ENCODE data around the gene GPRIN3.

The GPRIN3 gene

DNA sequence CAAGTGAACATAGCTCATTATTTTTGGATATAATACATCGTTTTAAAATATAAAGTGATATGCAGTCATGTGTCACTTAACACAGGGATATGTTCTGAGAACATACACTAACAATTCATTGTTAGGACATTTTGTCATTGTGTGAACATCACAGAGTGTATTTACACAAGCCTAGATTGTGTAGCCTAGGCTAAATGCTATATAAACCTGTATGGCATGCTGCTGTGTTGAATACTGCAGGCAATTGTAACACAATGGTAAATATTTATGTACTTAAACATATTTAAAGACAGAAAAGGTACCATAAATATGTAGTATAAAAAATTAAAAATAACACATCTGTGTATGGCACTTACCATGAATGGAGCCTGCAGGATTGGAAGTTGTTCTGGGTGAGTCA, 44.9 kb upstream of the GPRIN3 start:
- no peaks in the 10 kb centered on the region for H3K27me3 ChIP-seq (ENCODE audit: insufficient read depth, poor library complexity, severe bottlenecking)
- DNase-seq (ENCODE audit: low read depth in 1 of 2, low spot score in 1 of 2) = no peak
- no peak overlapping the region for H3K27ac ChIP-seq (replicated peaks)
- TF ChIP-seq, protein P1, sequence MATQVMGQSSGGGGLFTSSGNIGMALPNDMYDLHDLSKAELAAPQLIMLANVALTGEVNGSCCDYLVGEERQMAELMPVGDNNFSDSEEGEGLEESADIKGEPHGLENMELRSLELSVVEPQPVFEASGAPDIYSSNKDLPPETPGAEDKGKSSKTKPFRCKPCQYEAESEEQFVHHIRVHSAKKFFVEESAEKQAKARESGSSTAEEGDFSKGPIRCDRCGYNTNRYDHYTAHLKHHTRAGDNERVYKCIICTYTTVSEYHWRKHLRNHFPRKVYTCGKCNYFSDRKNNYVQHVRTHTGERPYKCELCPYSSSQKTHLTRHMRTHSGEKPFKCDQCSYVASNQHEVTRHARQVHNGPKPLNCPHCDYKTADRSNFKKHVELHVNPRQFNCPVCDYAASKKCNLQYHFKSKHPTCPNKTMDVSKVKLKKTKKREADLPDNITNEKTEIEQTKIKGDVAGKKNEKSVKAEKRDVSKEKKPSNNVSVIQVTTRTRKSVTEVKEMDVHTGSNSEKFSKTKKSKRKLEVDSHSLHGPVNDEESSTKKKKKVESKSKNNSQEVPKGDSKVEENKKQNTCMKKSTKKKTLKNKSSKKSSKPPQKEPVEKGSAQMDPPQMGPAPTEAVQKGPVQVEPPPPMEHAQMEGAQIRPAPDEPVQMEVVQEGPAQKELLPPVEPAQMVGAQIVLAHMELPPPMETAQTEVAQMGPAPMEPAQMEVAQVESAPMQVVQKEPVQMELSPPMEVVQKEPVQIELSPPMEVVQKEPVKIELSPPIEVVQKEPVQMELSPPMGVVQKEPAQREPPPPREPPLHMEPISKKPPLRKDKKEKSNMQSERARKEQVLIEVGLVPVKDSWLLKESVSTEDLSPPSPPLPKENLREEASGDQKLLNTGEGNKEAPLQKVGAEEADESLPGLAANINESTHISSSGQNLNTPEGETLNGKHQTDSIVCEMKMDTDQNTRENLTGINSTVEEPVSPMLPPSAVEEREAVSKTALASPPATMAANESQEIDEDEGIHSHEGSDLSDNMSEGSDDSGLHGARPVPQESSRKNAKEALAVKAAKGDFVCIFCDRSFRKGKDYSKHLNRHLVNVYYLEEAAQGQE (IDR thresholded peaks at IDR 0.05; ENCODE audit: insufficient replicate concordance, low read depth) = no peak
- TF ChIP-seq POLR2AphosphoS5 (IDR thresholded peaks at IDR 0.05; ENCODE audit: low read depth) (no peak), SPI1 (IDR thresholded peaks at IDR 0.05; ENCODE audit: borderline replicate concordance, low read depth) (no peak), GABPA (IDR thresholded peaks at IDR 0.05; ENCODE audit: low read depth) (no peak)
- TF ChIP-seq, protein P2, sequence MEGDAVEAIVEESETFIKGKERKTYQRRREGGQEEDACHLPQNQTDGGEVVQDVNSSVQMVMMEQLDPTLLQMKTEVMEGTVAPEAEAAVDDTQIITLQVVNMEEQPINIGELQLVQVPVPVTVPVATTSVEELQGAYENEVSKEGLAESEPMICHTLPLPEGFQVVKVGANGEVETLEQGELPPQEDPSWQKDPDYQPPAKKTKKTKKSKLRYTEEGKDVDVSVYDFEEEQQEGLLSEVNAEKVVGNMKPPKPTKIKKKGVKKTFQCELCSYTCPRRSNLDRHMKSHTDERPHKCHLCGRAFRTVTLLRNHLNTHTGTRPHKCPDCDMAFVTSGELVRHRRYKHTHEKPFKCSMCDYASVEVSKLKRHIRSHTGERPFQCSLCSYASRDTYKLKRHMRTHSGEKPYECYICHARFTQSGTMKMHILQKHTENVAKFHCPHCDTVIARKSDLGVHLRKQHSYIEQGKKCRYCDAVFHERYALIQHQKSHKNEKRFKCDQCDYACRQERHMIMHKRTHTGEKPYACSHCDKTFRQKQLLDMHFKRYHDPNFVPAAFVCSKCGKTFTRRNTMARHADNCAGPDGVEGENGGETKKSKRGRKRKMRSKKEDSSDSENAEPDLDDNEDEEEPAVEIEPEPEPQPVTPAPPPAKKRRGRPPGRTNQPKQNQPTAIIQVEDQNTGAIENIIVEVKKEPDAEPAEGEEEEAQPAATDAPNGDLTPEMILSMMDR (IDR thresholded peaks at IDR 0.05; ENCODE audit: insufficient read depth, low read length) = no peak
- no peak overlapping the region for H3K4me3 ChIP-seq (replicated peaks; ENCODE audit: insufficient read depth, low read length)

DNA sequence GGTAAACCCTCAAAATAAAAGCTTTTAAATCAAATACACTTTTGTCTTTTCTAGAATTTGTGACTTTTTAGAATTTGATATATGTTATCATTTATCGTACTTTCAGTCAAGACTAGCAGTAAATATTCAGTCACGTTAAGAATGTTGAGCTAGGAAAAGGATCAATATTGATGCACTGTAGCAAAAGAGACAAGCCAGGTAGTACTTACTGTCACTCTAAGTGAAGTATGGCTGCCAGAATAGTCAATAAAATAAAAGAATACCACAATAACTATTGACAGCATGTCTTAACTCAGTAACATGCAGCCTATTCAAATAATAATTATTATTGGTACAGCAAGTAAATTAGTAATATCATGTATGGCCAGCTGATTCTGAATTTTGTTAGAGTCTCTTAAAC, 43.6 kb upstream of the GPRIN3 start:
- H3K4me3 ChIP-seq (replicated peaks; ENCODE audit: insufficient read depth, low read length) = no peak overlapping the region
- no peaks in the 10 kb centered on the region for H3K27me3 ChIP-seq (ENCODE audit: insufficient read depth, poor library complexity, severe bottlenecking)
- TF ChIP-seq, protein P2 (IDR thresholded peaks at IDR 0.05; ENCODE audit: insufficient read depth, low read length) = no peak
- no peak for TF ChIP-seq POLR2AphosphoS5 (IDR thresholded peaks at IDR 0.05; ENCODE audit: low read depth)
- no peak for DNase-seq (ENCODE audit: low read depth in 1 of 2, low spot score in 1 of 2)
- no peak overlapping the region for H3K27ac ChIP-seq (replicated peaks)

DNA sequence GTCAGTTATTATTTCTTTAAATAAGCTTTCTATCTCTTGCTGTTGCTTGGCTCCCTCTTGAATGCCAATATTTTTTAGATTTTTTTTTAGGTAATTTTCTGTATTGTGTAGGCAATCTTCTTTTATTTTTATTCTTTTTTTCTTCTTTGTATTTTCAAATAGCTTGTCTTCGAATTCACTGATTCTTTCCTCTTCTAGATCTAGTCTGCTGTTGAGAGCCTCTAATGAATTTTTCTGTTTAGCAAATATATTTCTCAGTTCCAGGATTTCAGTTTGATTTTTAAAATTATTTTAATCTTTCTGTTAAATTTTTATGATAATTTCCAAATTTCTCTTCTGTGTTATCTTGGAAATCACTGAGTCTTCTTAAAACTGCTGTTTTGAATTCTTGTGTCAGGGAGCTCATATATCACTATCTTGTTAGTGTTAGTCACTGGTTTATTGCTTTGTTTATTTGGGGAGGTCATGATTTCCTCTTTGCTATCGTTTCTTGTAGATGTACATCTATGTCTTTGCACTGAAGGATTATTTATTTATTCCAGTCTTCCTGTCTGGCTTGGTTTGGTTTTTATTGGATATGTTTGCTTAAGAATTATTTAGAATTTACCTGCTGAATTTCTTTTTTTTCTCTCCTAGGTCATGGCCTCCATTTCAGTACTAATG, 39.9 kb upstream of the GPRIN3 start:
- Histone ChIP-seq H3K27me3 (ENCODE audit: insufficient read depth, poor library complexity, severe bottlenecking) (no peaks in the 10 kb centered on the region), H3K27ac (replicated peaks) (no peak overlapping the region), H3K4me3 (replicated peaks; ENCODE audit: insufficient read depth, low read length) (no peak overlapping the region)
- TF ChIP-seq GABPA (IDR thresholded peaks at IDR 0.05; ENCODE audit: low read depth) (no peak), POLR2AphosphoS5 (IDR thresholded peaks at IDR 0.05; ENCODE audit: low read depth) (no peak)
- TF ChIP-seq, protein P2 (IDR thresholded peaks at IDR 0.05; ENCODE audit: insufficient read depth, low read length) = no peak
- DNase-seq (ENCODE audit: low read depth in 1 of 2, low spot score in 1 of 2) = no peak

DNA sequence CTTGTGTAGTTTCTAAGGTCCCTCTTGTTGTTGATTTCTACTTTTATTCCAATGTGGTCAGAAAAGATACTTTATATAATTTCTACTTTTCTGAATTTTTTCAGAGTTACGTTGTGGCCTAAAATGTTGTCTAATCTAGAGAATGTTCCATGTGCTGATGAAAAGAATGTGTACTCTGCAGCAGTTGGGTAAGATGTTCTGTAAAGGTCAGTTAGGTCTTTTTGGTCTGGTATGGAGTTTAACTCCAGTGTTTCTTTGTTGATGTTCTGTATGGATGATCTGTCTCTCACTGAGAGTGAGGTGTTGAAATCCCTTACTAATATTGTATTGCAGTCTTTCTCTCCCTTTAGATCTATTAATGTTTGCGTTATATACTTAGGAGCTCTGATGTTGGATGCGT, 37.0 kb upstream of the GPRIN3 start:
- Histone ChIP-seq H3K4me3 (replicated peaks; ENCODE audit: insufficient read depth, low read length) (no peak overlapping the region), H3K27ac (replicated peaks) (no peak overlapping the region), H3K27me3 (ENCODE audit: insufficient read depth, poor library complexity, severe bottlenecking) (no peaks in the 10 kb centered on the region)
- no peak for DNase-seq (ENCODE audit: low read depth in 1 of 2, low spot score in 1 of 2)
- TF ChIP-seq GABPA (IDR thresholded peaks at IDR 0.05; ENCODE audit: low read depth) = no peak
- no peak for TF ChIP-seq SPI1 (IDR thresholded peaks at IDR 0.05; ENCODE audit: borderline replicate concordance, low read depth)
- TF ChIP-seq, protein P1 (IDR thresholded peaks at IDR 0.05; ENCODE audit: insufficient replicate concordance, low read depth) = no peak
- TF ChIP-seq, protein P2 (IDR thresholded peaks at IDR 0.05; ENCODE audit: insufficient read depth, low read length) = no peak
- TF ChIP-seq POLR2AphosphoS5 (IDR thresholded peaks at IDR 0.05; ENCODE audit: low read depth) = no peak

All from HL-60 (cell line).